ENCODE results near the gene CEP63.
A peak's percentile ranks its signal among the peaks of the same experiment; 100 is the strongest.

CEP63 gene

DNA sequence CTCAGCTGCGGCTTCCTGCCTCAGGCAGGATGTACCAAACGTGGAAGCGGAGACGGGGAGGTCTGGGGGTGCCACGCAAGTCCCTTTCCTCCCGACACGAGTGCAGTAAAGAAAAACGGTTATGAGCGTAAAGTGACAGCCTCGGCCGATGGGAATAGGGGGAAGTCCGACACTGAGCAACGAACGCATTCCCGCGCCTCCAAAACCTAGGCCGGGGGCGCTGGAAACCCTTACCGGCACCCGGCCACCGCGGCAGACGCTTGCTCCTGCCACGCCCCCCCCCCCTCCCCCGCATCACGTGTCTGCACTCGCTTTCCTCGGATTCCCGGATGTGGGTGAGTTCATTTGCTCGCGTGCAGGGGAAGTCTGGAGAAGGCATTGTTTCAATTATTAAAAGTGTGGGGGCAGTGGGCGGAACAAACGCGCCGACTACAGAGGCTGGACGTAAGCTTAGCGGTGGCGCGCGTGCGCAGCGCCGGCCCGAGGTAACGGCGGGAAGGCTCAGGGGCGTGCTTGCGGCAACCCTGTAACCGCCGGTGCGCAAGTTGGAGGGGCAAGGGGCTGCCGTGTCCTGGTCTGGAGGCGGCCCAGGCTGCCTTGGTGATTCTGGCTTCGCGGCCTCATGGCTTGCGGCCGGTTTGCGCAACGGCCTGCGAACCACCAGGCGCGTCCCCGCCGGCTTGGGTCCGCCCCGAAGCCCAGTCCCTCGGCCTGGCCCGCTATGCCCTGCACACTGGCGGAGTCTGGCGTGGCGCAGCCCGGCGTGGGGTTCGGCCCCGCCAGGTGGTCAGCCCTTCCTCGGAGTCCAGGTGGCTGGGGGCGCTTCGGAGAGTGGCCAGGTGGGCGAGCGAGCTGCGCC lies at the start of gene CEP63, which contains the start of gene ANAPC13:
TSS of gene CEP63 (plus strand) at position 340 of the 859 bp plus-strand sequence. CDS start 9,264 bp downstream, outside the sequence.
TSS of gene ANAPC13 (minus strand) at position 268 of the 859 bp plus-strand sequence. CDS start 3,081 bp downstream, outside the sequence.
- FAIRE-seq = peak; percentile 56

DNA sequence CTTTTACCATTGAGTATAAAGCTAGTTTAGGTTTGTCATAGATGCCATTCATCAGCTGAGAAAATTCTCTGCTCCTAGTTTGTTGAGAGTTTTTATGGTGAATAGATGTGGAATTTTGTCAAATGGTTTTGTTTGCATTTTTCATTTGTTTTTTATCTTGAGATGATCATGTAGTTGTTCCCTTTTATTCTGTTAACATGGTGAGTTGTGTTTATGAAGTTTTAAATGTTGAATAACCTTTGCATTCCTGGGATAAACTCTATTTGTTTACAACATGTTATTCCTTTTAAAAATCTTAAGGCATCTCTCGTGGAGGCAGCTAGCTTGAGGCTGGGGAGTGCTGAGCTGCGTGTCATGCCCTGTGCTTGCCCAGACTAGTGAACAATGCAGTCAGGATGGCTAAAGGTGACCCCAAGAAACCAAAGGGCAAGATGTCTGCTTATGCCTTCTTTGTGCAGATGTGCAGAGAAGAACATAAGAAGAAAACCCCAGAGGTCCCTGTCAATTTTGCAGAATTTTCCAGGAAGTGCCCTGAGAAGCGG lies 48.6 kb upstream of the CEP63 start:
- no peak for FAIRE-seq

DNA sequence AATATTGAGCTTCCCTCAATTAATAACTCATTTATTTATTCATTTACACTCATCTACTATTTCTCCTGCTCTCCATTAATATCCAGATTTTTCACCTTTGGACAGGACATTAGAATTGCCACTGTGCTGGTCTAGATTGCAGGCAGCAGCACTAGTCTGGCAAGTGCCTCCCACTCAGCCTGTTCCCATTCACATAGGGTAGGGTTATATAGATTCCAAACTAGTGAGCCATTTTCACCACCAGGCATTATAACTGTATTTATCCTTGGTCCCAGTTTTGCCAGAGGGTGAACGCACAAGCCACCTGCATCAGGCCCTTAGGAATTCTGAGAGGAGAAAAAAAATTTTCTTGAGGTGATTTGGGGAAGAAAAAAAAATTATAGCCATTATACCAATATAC lies 44.5 kb upstream of the CEP63 start:
- no peak for FAIRE-seq

- FAIRE-seq = no peak
Measured at GRCh38 chr3:134441821-134442220, 44.0 kb upstream of the CEP63 start.

- FAIRE-seq = no peak
Measured at GRCh38 chr3:134445095-134445494, 40.8 kb upstream of the CEP63 start.

DNA sequence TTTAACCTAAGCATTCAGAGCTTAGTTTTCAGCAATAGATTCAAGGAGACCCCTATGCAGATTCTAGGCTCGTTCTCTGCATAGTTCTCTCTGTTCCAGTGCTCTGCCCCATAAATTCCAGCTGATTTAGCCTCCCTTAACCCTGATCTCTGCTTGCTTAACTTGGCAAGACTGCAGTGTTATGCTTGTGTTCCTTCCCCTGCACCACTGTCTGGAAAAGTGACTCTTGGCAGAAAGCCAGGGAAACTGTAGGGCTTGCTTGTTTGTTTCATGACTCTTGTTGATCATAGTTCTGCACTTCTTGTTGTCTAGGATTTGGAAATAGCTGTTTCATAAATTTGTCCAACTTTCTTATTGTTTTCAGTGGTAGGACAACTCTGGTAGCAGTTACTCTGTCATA lies 40.2 kb upstream of the CEP63 start:
- no peak for FAIRE-seq

GRCh38 chr3:134446800-134447199 lies 39.1 kb upstream of the CEP63 start:
- no peak for FAIRE-seq

GRCh38 chr3:134447351-134447750 lies 38.5 kb upstream of the CEP63 start:
- FAIRE-seq = no peak

- FAIRE-seq = no peak
Measured at GRCh38 chr3:134448664-134449063, 37.2 kb upstream of the CEP63 start.

DNA sequence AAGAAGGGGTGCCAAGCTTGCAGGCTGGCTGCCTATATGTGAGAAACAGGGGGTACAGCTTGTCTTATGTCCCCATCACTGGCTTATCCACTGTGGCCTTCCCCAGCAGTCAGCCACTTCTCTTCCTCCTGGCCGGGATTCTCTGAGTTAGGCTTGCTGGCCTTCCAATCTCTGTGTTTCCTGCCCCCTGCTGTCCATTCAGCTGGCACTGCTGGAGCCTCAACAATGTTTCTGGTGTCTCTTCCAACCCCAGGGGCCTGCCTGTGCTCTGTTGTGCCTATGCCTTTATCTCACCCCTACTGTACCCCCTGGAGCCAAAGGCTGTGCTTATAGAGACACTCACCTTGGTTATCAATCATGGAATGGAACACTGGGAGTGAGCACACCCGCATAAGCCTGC lies 36.6 kb upstream of the CEP63 start:
- no peak for FAIRE-seq

GRCh38 chr3:134449951-134450350 lies 35.9 kb upstream of the CEP63 start:
- FAIRE-seq = no peak

DNA sequence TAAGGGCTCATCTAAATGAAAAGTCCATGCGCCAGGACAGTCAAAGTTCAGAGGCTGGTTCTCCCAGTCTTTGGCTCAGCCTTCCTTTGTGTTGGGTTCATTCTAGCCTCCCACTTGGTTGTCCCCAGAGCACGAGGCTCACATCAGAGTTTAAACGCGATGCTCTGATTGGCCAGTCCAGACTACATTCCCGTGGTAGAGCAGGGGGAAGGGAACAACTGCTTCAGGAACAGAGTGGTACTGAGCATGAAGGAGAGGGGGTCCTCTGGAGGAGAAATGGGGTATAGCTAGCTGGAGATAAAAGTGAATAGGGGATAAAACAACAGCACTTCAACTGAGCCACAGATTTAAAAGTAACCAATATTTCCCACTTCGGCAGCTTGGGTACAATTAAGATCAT lies 32.2 kb upstream of the CEP63 start:
- no peak for FAIRE-seq

DNA sequence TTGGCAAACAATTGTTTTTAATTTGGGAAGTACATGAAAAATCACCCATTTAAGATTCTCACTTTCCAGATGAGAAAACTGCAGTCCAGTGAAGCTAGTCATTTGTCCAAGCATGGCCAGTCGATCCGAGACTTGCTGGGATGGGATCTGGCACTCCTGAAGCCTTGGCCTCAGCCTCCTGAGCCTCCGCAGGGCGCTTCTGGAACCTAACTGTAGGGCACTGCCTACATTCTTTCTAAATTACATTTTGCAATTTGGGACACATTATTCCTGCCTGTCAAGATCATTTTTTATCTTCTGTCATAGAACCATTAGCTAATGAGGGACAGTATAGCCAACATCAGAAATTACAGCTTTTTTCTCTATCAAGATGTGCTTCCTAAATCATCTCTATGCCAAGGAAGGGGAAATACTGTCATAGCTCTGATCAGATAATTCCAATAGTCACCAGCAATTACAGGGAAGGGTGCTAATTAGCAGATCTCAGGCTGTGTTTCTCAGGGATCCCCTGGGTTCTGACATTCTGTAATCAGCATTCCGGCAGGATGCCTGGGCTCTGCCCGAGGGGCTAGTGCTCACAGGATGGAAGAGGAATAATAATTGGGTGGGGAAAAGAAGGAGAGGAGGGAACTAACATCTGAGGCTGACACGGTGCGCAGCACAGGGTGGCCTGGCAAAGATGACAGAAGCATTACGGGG lies 28.3 kb upstream of the CEP63 start:
- FAIRE-seq = no peak

DNA sequence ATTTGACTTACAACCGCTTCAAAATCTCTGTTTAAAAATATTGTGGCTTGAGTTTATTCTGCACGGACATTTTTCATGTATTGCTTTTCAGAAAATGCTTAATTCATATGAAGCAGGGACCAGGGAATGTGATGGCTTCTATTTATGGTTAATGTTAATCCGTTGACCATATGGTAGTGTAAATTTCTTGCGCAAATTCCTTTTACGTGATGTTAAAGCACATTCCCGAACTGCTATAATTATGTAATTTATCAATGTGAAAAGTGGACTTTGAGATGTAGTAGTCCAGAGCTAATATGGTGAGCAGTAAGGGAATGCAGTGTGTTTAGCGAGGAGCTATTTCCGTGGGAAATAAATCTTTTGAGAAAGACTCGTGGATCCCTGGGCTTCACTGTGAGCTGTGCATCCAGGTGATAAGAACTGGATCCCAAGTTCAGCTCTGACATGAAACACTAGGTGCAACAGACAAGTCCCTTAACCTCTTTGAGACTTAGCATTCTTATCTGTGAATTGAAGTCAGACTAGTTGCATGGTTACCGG lies 27.4 kb upstream of the CEP63 start:
- FAIRE-seq = no peak

DNA sequence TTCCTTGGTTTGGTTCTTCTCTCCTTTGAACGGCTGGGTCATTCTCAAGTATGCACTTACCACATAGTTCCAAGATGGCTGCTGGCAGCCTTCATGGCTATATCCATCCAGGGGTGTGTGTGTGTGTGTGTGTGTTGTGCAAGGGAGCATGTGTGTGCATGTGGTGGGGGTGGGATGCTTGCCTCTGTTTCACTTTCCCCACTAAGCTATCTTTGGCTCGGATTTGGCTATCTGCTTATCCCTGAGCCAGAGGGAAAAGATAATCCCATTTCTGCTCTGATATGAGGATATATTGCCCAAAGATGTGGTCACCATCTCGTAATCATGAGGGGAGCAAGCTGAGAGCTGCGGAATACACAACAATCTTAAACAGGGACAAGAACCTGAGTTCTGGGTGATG lies 26.3 kb upstream of the CEP63 start:
- FAIRE-seq = no peak

GRCh38 chr3:134460965-134461364 lies 24.9 kb upstream of the CEP63 start:
- FAIRE-seq = no peak

DNA sequence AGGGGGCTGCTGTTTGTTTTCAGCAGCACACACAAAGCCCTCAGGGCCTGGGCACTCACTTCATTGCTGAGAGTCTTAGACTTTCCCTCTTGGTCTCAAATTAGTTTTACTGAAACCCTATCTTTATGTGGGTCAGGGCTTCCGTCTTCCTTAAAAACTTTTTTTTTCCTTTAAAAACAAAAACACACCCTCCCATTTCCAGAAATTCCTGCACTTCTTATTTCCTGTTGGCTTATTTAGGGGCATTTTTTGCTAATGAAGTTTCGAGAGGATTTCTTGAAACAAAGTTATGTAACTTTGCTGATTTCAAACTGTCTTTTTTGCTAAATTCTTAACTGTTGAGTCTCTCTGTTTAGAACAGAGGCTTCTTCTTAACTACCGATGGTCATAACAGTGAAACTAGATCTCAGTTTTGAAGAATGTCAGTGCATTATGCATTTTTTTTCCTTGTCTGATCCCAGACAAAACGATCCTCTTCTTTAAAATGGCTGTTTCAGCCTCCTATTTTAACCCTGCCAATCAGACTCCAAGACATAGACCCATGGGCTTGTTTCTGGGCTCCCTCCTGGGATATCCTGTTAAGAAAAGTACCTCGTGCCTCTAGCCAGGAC lies 23.4 kb upstream of the CEP63 start:
- no peak for FAIRE-seq

GRCh38 chr3:134463676-134464063 lies 22.2 kb upstream of the CEP63 start:
- no peak for FAIRE-seq

DNA sequence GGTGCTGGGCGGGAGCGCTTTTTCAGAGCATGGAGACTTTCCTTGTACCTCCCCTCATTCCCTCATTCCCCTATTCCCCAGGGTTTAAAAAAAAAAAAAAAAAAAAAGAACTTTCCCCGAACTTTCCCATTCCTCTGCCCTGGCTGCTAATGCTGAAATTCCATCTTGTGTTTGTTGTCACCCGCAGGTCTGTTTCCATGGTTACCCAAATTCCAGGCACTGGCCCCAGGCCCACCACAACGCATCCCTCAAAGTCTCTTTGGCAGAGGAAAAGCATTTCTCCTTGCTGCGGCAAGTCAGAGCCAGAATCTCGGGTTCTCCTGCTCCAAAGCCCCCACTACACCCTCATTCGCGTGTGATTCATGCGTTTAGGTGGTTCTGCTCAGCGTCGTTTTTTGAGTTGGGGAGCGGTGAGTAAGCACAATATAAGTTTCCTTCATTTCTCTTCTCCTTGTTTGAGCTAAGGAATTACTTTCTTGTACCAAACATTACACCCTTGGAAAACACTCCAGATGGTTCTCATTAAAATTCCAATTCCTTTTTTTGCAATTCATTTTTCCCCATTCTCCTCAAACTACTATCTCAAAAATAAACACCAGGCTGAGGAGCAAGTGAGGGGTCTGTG lies 21.7 kb upstream of the CEP63 start:
- FAIRE-seq = no peak

- no peak for FAIRE-seq
Measured at GRCh38 chr3:134464689-134465365, 21.0 kb upstream of the CEP63 start.

DNA sequence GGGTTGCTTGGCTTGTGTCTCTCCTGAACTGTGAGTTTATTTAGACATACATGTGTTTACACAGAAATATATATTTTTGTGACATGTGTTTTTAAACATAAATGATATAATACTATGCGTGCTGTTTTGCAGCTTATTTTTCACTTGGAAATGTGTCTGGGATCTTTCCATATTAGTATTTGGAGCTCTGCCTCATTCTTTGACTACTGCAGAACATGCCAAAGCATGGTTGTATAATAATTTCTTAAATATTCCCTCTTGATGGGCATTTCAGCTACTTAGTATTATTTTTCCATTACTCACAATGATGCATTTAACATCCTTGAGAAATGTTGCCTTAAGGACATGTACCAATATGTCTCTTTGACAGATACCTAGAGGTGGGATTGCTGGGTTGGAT lies 19.5 kb upstream of the CEP63 start:
- FAIRE-seq = no peak

DNA sequence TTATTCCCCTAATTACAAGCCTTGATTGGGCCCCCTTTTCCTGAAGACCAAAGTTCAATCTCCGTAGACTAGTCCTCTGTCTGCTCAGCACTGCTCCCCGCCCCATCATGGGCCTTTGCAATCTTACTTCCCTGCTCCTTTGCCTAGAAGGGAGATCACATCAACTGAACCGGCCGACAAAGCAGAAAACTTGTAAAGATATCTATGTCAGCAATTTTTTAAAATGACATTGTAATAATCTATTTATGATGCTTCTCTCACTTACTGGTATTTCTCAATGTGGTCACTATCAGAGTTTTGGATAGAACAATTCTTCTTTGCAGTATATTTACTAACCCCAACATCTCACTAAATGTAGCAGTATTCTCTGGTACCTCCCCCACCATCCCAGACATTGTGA lies 17.3 kb upstream of the CEP63 start:
- FAIRE-seq = no peak
